ENCODE data around the gene CAMK2A. TPM values are rescaled to one million over a fixed set of nuclear protein-coding genes. Genes with fewer than 3 reads are reported as not detected.
"Not testable (repeated sequence)": the region's sequence is repeated elsewhere in the genome, so short reads cannot be mapped to it uniquely, and the experiment has no call there.

The CAMK2A gene
- total RNA-seq, 2 donors from 2014 or later, result 0.05 to 0.61 TPM

DNA sequence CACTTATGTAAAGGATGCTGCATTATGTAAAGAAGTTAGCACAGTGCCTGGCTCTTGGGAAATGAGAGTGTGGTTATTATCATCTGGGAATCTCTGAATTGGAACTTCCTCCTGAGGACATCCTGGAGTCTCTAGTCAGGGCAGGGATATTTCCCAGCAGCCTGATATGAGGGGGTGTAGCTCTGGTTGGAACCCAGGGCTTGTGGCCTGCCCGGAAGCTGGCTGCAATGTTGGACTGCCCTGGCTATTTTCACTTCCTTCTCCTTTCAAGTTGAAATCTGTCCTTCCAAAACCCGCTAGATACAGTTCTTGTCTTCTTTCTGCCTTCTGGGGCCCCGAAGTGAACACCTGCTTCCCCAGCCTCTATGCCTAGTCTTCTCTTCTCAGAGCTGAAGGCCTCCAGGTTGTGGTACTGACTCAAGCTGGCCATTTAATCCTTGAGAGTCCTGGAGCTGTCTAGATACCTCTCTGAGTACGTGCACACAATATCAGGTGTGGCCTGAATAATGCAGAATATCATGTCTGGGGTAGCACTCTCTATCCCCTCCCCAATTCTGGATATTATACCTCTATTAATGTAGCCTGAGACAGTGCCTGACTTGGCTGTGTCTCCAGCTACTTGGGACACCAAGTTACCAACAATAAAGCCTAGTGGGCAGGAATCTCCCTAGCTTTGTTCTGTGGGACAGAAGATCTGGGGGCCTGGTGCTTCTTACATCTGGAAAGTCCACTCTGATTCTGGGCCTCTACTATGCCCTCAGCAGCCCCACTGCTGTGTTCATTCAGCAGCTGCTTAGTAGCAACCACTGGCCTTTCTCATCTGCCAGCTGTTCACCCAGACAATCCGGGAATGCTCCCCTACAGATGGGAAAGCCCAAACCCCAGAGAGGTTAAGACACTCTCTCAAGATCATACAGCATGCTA is 54.7 kb downstream of the CAMK2A start:
- TF ChIP-seq, protein P1, sequence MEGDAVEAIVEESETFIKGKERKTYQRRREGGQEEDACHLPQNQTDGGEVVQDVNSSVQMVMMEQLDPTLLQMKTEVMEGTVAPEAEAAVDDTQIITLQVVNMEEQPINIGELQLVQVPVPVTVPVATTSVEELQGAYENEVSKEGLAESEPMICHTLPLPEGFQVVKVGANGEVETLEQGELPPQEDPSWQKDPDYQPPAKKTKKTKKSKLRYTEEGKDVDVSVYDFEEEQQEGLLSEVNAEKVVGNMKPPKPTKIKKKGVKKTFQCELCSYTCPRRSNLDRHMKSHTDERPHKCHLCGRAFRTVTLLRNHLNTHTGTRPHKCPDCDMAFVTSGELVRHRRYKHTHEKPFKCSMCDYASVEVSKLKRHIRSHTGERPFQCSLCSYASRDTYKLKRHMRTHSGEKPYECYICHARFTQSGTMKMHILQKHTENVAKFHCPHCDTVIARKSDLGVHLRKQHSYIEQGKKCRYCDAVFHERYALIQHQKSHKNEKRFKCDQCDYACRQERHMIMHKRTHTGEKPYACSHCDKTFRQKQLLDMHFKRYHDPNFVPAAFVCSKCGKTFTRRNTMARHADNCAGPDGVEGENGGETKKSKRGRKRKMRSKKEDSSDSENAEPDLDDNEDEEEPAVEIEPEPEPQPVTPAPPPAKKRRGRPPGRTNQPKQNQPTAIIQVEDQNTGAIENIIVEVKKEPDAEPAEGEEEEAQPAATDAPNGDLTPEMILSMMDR (IDR thresholded peaks at IDR 0.05), result no peak
- Histone ChIP-seq H3K4me3 (no peak overlapping the region), H3K9ac (ENCODE audit: low read depth in 2 of 2, low read length in 2 of 2) (no peak overlapping the region), H3K9me3 (no peaks in the 10 kb centered on the region), H3K4me1 (no peaks in the 10 kb centered on the region), H3K36me3 (no peaks in the 10 kb centered on the region), H3K27ac (no peak overlapping the region), H3K27me3 (no peaks in the 10 kb centered on the region)
- intact Hi-C loops (cut with DNase I), result no loop called here
- no peak for DNase-seq

DNA sequence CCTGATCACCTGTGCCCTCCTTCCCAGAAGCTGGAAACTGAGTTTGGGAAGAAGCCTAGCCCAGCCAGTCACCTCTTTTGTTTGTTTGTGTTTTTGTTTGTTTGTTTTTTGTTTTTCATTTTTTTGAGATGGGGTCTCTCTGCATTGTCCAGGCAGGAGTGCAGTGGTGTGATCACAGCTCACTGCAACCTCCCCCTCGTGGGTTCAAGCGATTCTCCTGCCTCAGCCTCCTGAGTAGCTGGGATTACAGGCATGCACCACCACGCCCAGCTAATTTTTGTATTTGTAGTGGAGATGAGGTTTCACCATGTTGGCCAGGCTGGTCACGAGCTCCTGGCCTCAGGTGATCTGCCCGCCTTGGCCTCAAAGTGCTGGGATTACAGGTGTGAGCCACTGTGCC is 55.9 kb downstream of the CAMK2A start:
- H3K27me3 ChIP-seq; H3K27ac ChIP-seq; H3K4me3 ChIP-seq; H3K4me1 ChIP-seq; DNase-seq; intact Hi-C loops (cut with DNase I); H3K36me3 ChIP-seq; H3K9ac ChIP-seq (ENCODE audit: low read depth in 2 of 2, low read length in 2 of 2); H3K9me3 ChIP-seq: not testable (repeated sequence)

DNA sequence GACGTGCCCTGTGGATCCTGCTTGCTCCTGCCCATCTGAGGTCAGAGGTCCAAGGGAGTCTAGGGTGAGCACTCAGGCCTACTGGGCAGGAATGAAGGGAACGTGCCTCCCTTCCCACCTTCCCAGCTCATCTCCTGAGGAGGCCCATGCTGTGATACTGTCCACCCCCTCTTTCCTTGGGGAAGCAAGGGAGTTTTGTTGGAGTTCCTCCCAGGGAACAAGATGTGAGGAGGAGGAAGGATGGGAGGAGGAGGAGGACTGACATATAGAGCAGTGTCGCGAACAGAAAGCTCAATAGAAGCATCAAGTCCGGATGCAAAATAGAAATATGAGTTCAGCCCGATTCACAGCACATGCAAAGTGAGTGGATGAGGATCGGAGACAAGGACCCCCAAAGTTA is 58.7 kb downstream of the CAMK2A start:
- DNase-seq, result no peak
- intact Hi-C loops (cut with DNase I), result no loop called here
- Histone ChIP-seq H3K9me3 (no peaks in the 10 kb centered on the region), H3K9ac (ENCODE audit: low read depth in 2 of 2, low read length in 2 of 2) (no peak overlapping the region), H3K4me1 (no peaks in the 10 kb centered on the region), H3K27ac (no peak overlapping the region), H3K36me3 (no peaks in the 10 kb centered on the region), H3K4me3 (no peak overlapping the region), H3K27me3 (no peaks in the 10 kb centered on the region)
- TF ChIP-seq, protein P1 (IDR thresholded peaks at IDR 0.05), result no peak

DNA sequence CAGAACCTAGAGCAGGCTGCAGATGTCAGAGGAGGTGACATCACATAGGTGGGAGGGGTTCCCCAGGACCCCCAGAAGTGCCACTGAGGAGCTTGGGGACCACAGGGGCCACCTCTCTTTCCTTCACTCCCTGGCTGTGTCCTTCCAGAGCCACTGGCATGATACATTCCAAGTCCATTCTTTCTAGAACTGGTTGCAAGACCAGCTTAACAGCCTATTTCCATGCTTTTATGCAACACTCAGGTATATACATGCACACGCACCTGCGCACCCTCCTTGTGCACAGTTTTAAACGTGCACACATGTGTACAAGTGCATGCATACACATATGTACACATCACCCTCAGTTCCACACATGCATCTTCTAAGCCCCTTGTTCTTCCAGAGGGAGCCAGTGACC is 60.0 kb downstream of the CAMK2A start:
- Histone ChIP-seq H3K4me1 (no peaks in the 10 kb centered on the region), H3K9ac (ENCODE audit: low read depth in 2 of 2, low read length in 2 of 2) (no peak overlapping the region), H3K9me3 (no peaks in the 10 kb centered on the region), H3K36me3 (no peaks in the 10 kb centered on the region), H3K27me3 (no peaks in the 10 kb centered on the region), H3K4me3 (no peak overlapping the region), H3K27ac (no peak overlapping the region)
- intact Hi-C loops (cut with DNase I), result no loop called here
- TF ChIP-seq, protein P1 (IDR thresholded peaks at IDR 0.05), result no peak
- DNase-seq, result no peak

DNA sequence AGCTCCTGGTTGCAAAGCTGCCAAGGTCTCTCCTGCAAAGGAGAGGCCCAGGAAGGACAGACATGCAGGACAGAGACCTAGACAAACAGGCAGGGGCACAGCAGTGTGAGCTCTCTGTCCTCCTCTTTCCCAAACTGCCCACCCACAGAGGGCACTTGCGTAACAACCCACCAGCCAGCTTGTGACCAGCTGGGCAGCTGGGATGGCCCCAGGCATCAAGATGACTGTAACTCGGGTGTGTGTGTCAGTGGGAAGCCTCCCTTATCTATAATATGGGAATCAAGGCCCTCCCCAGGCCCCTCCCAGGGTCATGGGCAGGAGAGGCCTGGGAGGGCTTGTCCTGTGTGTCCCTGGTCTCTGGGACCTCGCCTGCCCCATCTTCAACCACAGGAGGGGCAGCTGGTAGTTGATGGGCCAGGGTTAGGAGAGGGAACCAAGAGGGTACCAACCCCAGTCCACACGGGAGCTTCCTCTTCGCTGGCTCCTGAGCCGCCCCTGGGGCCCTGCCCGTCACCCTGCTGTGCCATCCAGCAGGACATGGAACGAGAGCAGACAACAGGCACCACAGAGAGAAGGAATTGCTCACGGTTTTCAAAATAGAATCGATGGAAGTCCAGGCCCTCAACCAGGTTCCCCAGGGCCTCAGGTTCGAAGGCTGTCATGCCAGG is 61.8 kb downstream of the CAMK2A start:
- DNase-seq, result no peak
- TF ChIP-seq, protein P1 (IDR thresholded peaks at IDR 0.05), result no peak
- no peak overlapping the region for H3K4me3 ChIP-seq
- no peaks in the 10 kb centered on the region for H3K36me3 ChIP-seq
- no peaks in the 10 kb centered on the region for H3K9me3 ChIP-seq
- H3K27me3 ChIP-seq, result no peaks in the 10 kb centered on the region
- H3K4me1 ChIP-seq, result no peaks in the 10 kb centered on the region
- no peak overlapping the region for H3K27ac ChIP-seq
- H3K9ac ChIP-seq (ENCODE audit: low read depth in 2 of 2, low read length in 2 of 2), result no peak overlapping the region
- intact Hi-C loops (cut with DNase I), result no loop called here

DNA sequence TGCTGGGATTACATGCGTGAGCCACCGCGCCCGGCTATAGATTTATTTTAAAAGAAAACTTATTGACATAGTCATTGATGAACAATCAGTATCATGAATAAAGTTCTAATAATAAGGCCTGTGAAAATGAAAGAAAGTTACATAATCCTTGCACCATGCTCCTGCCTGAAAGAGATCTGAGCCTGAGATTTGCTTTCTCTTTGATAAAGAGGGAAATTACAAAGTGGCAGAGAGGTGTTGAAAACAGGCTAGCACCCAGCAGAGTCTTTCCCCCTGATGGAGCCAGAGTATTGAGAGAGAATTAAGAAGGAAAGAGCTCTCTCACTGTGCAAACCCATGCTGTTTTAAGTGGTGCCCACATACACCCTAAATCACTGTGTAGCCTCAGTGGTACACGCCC is 62.5 kb downstream of the CAMK2A start:
- no peak for DNase-seq
- no peaks in the 10 kb centered on the region for H3K9me3 ChIP-seq
- intact Hi-C loops (cut with DNase I), result no loop called here
- H3K36me3 ChIP-seq, result no peaks in the 10 kb centered on the region
- no peak overlapping the region for H3K9ac ChIP-seq (ENCODE audit: low read depth in 2 of 2, low read length in 2 of 2)
- no peak overlapping the region for H3K4me3 ChIP-seq
- no peak overlapping the region for H3K27ac ChIP-seq
- TF ChIP-seq, protein P1 (IDR thresholded peaks at IDR 0.05), result no peak
- no peaks in the 10 kb centered on the region for H3K4me1 ChIP-seq
- no peaks in the 10 kb centered on the region for H3K27me3 ChIP-seq

Data from colonic mucosa (tissue), 4 donors.